ENCODE measurements around the gene CACNA2D3. TPM values are rescaled to one million over a fixed set of nuclear protein-coding genes. Genes with fewer than 3 reads are reported as not detected.

Gene CACNA2D3
- total RNA-seq, 1 experiment from 2014 or later, result not detected

DNA sequence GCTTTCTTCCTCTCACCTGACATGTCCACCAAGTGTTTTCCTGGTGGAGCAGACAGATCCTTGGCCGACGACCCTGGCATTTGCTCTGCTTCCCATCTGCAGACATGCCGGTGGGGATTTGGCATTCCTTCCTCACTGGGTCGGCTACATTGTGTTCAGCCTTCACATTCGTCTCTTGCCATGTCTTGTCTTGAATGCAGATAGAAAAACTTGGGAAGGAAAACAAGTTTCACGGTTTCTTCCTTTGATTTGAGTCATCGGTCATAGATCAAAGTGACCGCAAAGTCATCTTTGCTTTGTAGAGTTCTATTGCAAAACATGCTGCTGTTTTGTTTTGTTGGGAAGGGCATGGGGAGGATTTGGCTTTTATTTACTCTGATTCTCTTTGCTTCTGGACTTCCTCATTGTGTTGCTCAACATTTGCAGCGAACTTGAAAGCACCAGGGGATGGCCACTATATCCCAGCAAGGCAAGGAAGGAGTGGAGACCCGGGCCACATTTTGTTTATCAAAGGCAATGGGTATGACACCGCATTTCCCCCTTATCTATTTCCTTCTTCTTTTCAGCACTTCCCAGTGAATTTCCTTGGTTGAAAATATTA, 321.3 kb downstream of the CACNA2D3 start:
- no peak for DNase-seq
- Histone ChIP-seq H3K4me2 (ENCODE audit: low read length) (no peak overlapping the region), H3K4me3 (ENCODE audit: low read length) (no peak overlapping the region), H3K9me2 (replicated peaks; ENCODE audit: low read length) (no peaks in the 10 kb centered on the region), H2AFZ (ENCODE audit: low read length) (no peak overlapping the region), H3K79me2 (ENCODE audit: low read length) (no peaks in the 10 kb centered on the region), H4K20me1 (ENCODE audit: low read length) (no peaks in the 10 kb centered on the region), H3K4me1 (ENCODE audit: insufficient read depth, low read length) (no peaks in the 10 kb centered on the region), H3K36me3 (ENCODE audit: low read depth, low read length) (no peaks in the 10 kb centered on the region), H3K27me3 (ENCODE audit: low read length) (no peaks in the 10 kb centered on the region), H3K9ac (ENCODE audit: low read length) (no peak overlapping the region), H3F3A (ENCODE audit: low read length, unreplicated experiment) (no peaks in the 10 kb centered on the region), H3K27ac (ENCODE audit: low read length) (no peak overlapping the region), H3K9me3 (ENCODE audit: low read length) (no peaks in the 10 kb centered on the region)
- TF ChIP-seq, protein P1, sequence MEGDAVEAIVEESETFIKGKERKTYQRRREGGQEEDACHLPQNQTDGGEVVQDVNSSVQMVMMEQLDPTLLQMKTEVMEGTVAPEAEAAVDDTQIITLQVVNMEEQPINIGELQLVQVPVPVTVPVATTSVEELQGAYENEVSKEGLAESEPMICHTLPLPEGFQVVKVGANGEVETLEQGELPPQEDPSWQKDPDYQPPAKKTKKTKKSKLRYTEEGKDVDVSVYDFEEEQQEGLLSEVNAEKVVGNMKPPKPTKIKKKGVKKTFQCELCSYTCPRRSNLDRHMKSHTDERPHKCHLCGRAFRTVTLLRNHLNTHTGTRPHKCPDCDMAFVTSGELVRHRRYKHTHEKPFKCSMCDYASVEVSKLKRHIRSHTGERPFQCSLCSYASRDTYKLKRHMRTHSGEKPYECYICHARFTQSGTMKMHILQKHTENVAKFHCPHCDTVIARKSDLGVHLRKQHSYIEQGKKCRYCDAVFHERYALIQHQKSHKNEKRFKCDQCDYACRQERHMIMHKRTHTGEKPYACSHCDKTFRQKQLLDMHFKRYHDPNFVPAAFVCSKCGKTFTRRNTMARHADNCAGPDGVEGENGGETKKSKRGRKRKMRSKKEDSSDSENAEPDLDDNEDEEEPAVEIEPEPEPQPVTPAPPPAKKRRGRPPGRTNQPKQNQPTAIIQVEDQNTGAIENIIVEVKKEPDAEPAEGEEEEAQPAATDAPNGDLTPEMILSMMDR (conservative IDR thresholded peaks at IDR 0.05; ENCODE audit: low read depth, low read length), result no peak
- TF ChIP-seq EZH2 (IDR thresholded peaks at IDR 0.05; ENCODE audit: low read length, unreplicated experiment) (no peak), EZH2phosphoT487 (IDR thresholded peaks at IDR 0.05; ENCODE audit: borderline replicate concordance, low read length) (no peak)
- no TSS peak for BruUV-seq (replicated peaks)
- intact Hi-C loops (cut with micrococcal nuclease), result no loop called here
- CTCF ChIA-PET, result no interaction called here
- no peak for ATAC-seq
- POLR2A ChIA-PET (ENCODE audit: unreplicated experiment), result no interaction called here

DNA sequence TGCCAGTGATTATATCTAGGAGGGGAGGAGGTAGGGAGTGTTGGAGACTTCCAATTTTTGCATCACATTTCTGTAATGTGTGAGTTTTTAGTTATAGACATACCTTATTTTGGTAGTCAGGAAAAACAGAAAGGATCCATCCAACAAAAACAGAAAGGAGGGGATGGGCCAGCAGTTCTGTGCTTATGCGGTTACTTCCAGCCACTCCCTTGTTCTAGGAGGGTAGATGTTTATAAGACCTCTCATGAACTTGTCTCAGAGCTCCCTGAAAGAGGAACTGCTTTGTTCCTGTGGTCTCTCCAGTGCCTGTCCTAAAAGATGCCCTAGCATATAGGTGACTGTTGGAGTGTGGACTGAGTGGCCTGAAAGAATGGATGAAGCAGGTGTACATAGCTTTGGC, 323.3 kb downstream of the CACNA2D3 start:
- H3K9ac ChIP-seq (ENCODE audit: low read length), result no peak overlapping the region
- H4K20me1 ChIP-seq (ENCODE audit: low read length), result no peaks in the 10 kb centered on the region
- H3K4me3 ChIP-seq (ENCODE audit: low read length), result no peak overlapping the region
- no peaks in the 10 kb centered on the region for H3F3A ChIP-seq (ENCODE audit: low read length, unreplicated experiment)
- no peak overlapping the region for H2AFZ ChIP-seq (ENCODE audit: low read length)
- H3K4me1 ChIP-seq (ENCODE audit: insufficient read depth, low read length), result no peaks in the 10 kb centered on the region
- no peak for ATAC-seq
- H3K27me3 ChIP-seq (ENCODE audit: low read length), result no peaks in the 10 kb centered on the region
- no peaks in the 10 kb centered on the region for H3K79me2 ChIP-seq (ENCODE audit: low read length)
- ChIA-PET CTCF (no interaction called here), POLR2A (ENCODE audit: unreplicated experiment) (no interaction called here)
- intact Hi-C loops (cut with micrococcal nuclease), result no loop called here
- no peak overlapping the region for H3K27ac ChIP-seq (ENCODE audit: low read length)
- no peaks in the 10 kb centered on the region for H3K36me3 ChIP-seq (ENCODE audit: low read depth, low read length)
- H3K4me2 ChIP-seq (ENCODE audit: low read length), result no peak overlapping the region
- H3K9me2 ChIP-seq (replicated peaks; ENCODE audit: low read length), result no peaks in the 10 kb centered on the region
- no peaks in the 10 kb centered on the region for H3K9me3 ChIP-seq (ENCODE audit: low read length)
- BruUV-seq (replicated peaks), result no TSS peak
- TF ChIP-seq, protein P1 (conservative IDR thresholded peaks at IDR 0.05; ENCODE audit: low read depth, low read length), result no peak
- no peak for TF ChIP-seq EZH2 (IDR thresholded peaks at IDR 0.05; ENCODE audit: low read length, unreplicated experiment)
- DNase-seq, result no peak

DNA sequence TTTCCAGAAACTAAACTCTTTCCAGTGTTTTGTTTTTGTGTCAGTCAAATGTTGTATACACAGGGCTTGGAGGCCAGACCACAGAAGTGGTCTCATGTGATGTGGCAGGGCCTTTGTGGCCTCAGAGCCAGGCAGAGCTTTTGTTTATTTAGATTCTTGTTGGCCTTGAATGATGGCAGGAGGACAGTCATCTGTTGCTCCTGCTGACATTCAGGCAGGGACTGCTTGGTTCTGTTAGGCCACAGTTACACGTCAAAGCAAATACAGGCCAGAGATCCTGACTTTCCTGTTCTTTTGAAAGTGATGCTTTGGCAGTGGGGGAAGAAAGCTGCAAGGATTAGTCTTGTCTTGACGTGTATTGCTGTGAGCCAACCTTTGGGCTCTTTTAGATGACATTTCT, 325.1 kb downstream of the CACNA2D3 start:
- DNase-seq (no peak), ATAC-seq (no peak)
- Histone ChIP-seq H3K4me3 (ENCODE audit: low read length) (no peak overlapping the region), H3K27me3 (ENCODE audit: low read length) (no peaks in the 10 kb centered on the region), H3K4me1 (ENCODE audit: insufficient read depth, low read length) (no peaks in the 10 kb centered on the region), H3K9me3 (ENCODE audit: low read length) (no peaks in the 10 kb centered on the region), H3K79me2 (ENCODE audit: low read length) (no peaks in the 10 kb centered on the region), H3K4me2 (ENCODE audit: low read length) (no peak overlapping the region), H2AFZ (ENCODE audit: low read length) (no peak overlapping the region), H3K9me2 (replicated peaks; ENCODE audit: low read length) (no peaks in the 10 kb centered on the region), H3K27ac (ENCODE audit: low read length) (no peak overlapping the region), H3F3A (ENCODE audit: low read length, unreplicated experiment) (no peaks in the 10 kb centered on the region), H3K9ac (ENCODE audit: low read length) (no peak overlapping the region), H3K36me3 (ENCODE audit: low read depth, low read length) (no peaks in the 10 kb centered on the region), H4K20me1 (ENCODE audit: low read length) (no peaks in the 10 kb centered on the region)
- intact Hi-C loops (cut with micrococcal nuclease), result no loop called here
- BruUV-seq (replicated peaks), result no TSS peak
- POLR2A ChIA-PET (ENCODE audit: unreplicated experiment), result no interaction called here
- TF ChIP-seq, protein P1 (conservative IDR thresholded peaks at IDR 0.05; ENCODE audit: low read depth, low read length), result no peak
- TF ChIP-seq EZH2phosphoT487 (IDR thresholded peaks at IDR 0.05; ENCODE audit: borderline replicate concordance, low read length) (no peak), EZH2 (IDR thresholded peaks at IDR 0.05; ENCODE audit: low read length, unreplicated experiment) (no peak)
- CTCF ChIA-PET, result no interaction called here
